AG04449 (cell line): ENCODE data around the gene OR51G1.
"Not testable (repeated sequence)": the region's sequence is repeated elsewhere in the genome, so short reads cannot be mapped to it uniquely, and the experiment has no call there.

Experiments used
- CTCF ChIA-PET: fragments of 350-600 bp; formaldehyde crosslinking; extraction: SDS; loops from one replicate; lab custom pipeline; 2021; ENCODE audit warnings: antibody characterized with exemption; lab: Yijun Ruan, JAX
- POLR2A ChIA-PET: fragments of 400-600, 350-600 bp; formaldehyde crosslinking; extraction: SDS; loops from one replicate; lab custom pipeline; 2020; ENCODE audit warnings: antibody characterized with exemption, inconsistent platforms; lab: Yijun Ruan, JAX
- DNase-seq: peaks from one replicate; pipeline ENCODE4 v3.0.0-alpha.2; 2010; ENCODE audit warnings: low read depth, low spot score
- H3K4me3 ChIP-seq: 2 replicates; pipeline ENCODE4 v1.5.1; 2011; ENCODE audit warnings: low read depth, mild to moderate bottlenecking, control low read depth, low read length
- CTCF ChIP-seq: IDR thresholded peaks from one replicate; pipeline ENCODE4 v1.5.1; 2011; ENCODE audit warnings: mild to moderate bottlenecking, moderate library complexity, low read length, control low read depth, inconsistent platforms; ENCODE audit not compliant: insufficient read depth; ENCODE audit errors: missing control alignments

The OR51G1 gene, protein sequence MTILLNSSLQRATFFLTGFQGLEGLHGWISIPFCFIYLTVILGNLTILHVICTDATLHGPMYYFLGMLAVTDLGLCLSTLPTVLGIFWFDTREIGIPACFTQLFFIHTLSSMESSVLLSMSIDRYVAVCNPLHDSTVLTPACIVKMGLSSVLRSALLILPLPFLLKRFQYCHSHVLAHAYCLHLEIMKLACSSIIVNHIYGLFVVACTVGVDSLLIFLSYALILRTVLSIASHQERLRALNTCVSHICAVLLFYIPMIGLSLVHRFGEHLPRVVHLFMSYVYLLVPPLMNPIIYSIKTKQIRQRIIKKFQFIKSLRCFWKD

GRCh38 chr11:4924239-4924638 lies at the start of gene OR51G1:
TSS of gene OR51G1 (minus strand) at chr11:4924339. CDS start at chr11:4924339, 0 bp downstream.
- TF ChIP-seq CTCF: no peak
- CTCF ChIA-PET: no interaction called here
- no peak within 1 kb of the TSS for H3K4me3 ChIP-seq
- no peak for DNase-seq
- POLR2A ChIA-PET: no interaction called here

DNA sequence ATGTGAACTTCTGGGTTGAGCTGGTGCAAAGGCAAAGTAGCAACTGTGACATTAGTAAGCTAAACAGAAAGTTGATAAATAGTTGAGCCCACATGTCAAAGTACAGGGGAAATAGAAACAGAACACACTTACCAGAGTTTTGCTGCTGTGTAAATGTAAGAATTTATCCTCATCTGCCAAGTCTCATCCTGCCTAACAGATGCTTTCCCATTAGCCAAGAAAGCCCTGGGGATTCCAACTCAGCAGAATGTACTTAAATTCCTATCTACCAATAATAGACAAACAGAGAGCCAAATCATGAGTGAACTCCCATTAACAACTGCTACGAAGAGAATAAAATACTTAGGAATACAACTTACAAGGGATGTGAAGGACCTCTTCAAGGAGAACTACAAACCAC lies 38.7 kb upstream of the OR51G1 start:
- ChIA-PET CTCF (no interaction called here), POLR2A (no interaction called here)
- no peak overlapping the region for H3K4me3 ChIP-seq
- DNase-seq: no peak
- TF ChIP-seq CTCF: no peak

DNA sequence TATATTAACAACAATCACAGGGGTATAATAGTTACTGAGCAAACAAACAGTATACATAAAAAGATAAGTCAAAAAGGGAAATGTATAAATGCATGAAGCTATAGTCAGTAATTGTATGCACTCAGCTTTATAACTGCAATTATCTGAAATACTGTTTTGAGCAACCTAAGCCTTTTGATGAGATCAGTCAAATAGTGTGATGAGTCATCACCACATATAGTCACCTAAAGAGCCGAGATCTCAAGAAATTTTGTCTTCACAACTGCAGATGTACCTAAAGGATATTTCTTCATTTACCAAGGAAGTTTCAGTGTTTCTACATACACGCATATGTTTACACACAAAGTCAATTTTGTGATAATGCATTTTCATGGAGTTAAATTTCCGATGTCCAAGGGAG lies 36.7 kb upstream of the OR51G1 start:
- no peak for DNase-seq
- POLR2A ChIA-PET: no interaction called here
- CTCF ChIA-PET: interaction anchor here (0.7 kb wide), 1 partner anchor 324 kb away, joined by 3 read pairs; no protein-coding TSS in a partner anchor
- H3K4me3 ChIP-seq: no peak overlapping the region
- TF ChIP-seq CTCF: no peak

- H3K4me3 ChIP-seq: no peak overlapping the region
- DNase-seq: no peak
- no peak for TF ChIP-seq CTCF
- POLR2A ChIA-PET: no interaction called here
- CTCF ChIA-PET: no interaction called here
These were observed 33.3 kb upstream of the OR51G1 start for GRCh38 chr11:4957396-4957795.

GRCh38 chr11:4955613-4956012 lies 31.5 kb upstream of the OR51G1 start, which contains the start of gene OR51A2:
TSS of gene OR51A2 (minus strand) at chr11:4955713. CDS start at chr11:4955713, 0 bp downstream.
- H3K4me3 ChIP-seq, DNase-seq, POLR2A ChIA-PET, CTCF ChIA-PET: not testable (repeated sequence)

DNA sequence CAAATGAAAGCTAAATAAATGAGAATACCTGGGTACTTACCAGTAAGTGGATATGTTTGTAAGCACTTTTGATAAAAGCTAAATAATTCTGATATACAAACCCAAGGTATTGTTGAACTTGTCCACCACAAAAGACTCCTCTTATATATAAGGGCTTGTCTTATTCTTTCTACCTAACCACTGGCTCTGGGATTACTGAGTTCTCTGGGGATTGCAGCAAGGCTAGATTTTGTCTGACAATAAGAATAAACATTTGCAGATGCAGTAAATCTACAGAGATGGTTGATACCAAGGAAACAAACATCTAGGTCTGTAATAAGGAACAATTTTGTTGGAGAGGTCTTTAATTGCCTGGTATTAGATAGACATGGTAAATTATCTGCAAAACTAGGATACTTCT lies 23.4 kb upstream of the OR51G1 start, which contains the start of gene OR51A4:
Gene OR51A4, minus strand, starts transcription at position 101 of the 400 bp plus-strand sequence. CDS start 505 bp downstream, outside the sequence.
- POLR2A ChIA-PET: no interaction called here
- DNase-seq: no peak
- H3K4me3 ChIP-seq: no peak within 1 kb of the TSS
- no peak for TF ChIP-seq CTCF
- CTCF ChIA-PET: no interaction called here

DNA sequence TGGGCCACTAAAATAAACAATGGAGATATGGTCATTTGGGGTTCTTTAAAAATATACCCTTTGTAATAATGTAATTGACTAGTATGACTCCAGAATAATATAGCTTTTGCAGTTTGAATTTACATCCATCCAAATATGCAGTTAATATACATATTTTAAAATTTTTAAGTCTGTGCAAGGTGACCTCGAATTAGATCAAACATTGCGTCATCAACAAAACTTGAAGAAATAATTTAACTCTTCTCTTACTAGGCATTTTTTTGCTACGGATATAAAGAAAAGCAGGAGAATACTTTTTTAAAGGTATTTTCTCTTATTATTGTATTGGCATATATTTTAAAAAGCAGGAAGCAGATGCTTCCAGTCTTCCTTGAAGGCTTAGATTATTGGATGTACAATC lies 12.6 kb upstream of the OR51G1 start:
- DNase-seq: no peak
- CTCF ChIA-PET: no interaction called here
- H3K4me3 ChIP-seq: no peak overlapping the region
- no peak for TF ChIP-seq CTCF
- POLR2A ChIA-PET: no interaction called here
